ENCODE measurements around the gene LMF2. TPM values are rescaled to one million over a fixed set of nuclear protein-coding genes. Genes with fewer than 3 reads are reported as not detected.
"Not testable (repeated sequence)": the region's sequence is repeated elsewhere in the genome, so short reads cannot be mapped to it uniquely, and the experiment has no call there.

Gene LMF2
- total and polyA plus RNA-seq, 2 of the 4 experiments (the other 2 are of a cell fraction): 16.8 to 82.6 TPM

DNA sequence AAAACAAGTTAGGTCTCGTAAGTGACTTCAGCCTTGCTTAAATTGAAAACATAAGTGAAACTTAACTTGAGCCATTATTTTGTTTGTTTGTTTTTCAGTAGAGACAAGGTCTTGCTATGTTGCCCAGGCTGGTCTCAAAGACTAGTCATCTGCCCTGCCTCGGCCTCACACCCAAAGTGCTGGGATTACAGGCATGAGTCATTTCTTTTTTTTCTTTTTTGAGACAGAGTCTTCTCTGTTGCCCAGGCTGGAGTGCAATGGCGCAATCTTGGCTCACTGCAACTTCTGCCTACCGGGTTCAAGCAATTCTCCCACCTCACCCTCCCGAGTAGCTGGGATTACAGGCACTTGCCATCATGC lies 34.1 kb upstream of the LMF2 start:
- H4K8ac ChIP-seq (ENCODE audit: low read depth in 2 of 2, low read length in 2 of 2); POLR2A ChIA-PET (ENCODE audit: unreplicated experiment); H2BK120ac ChIP-seq (ENCODE audit: low read depth, low read length); H2AFZ ChIP-seq (replicated peaks; ENCODE audit: low read length, poor library complexity); dilution Hi-C loops (cut with HindIII; ENCODE audit: low sequenced_read_pairs, unreplicated experiment); H3K27ac ChIP-seq (ENCODE audit: insufficient read depth, low read length); H2BK20ac ChIP-seq (ENCODE audit: low read depth, low read length); H3K14ac ChIP-seq (replicated peaks; ENCODE audit: low read depth, low read length); H3K23ac ChIP-seq (ENCODE audit: low read depth, low read length); BruUV-seq (replicated peaks); H3K4ac ChIP-seq (ENCODE audit: low read depth, low read length); H3K9me1 ChIP-seq (ENCODE audit: insufficient read depth, low read length); H3K4me3 ChIP-seq (ENCODE audit: insufficient read depth, low read depth, low read length); H3K36me3 ChIP-seq (ENCODE audit: control insufficient read depth, insufficient read depth, low read length); H3K4me2 ChIP-seq (ENCODE audit: low read depth, low read length); in situ Hi-C loops (cut with MboI; ENCODE audit: low sequenced_read_pairs); H4K20me1 ChIP-seq (ENCODE audit: insufficient read depth, low read length); H3K18ac ChIP-seq (ENCODE audit: low read depth, low read length); H3K9me3 ChIP-seq (ENCODE audit: control insufficient read depth, insufficient read depth, low read length); H4K5ac ChIP-seq (ENCODE audit: low read depth, low read length); H4K91ac ChIP-seq (ENCODE audit: insufficient read depth, low read depth, low read length); intact Hi-C loops (cut with micrococcal nuclease); H3K79me1 ChIP-seq (ENCODE audit: low read depth in 1 of 2, low read length in 2 of 2); H2BK15ac ChIP-seq (ENCODE audit: low read depth, low read length); H2AK9ac ChIP-seq (replicated peaks; ENCODE audit: low read depth, low read length, poor library complexity); H2BK5ac ChIP-seq (ENCODE audit: low read depth, low read length, poor library complexity, severe bottlenecking); H3K56ac ChIP-seq (ENCODE audit: extremely low read depth, insufficient read depth, low read length); H3K9ac ChIP-seq (ENCODE audit: low read depth, low read length); H2AK5ac ChIP-seq (ENCODE audit: low read depth, low read length): not testable (repeated sequence)
- no CpG with 5 or more reads among the region's 5 CpGs for WGBS, 2 experiments (ENCODE audit: extremely low coverage in 2 of 2, insufficient read length in 1 of 2)
- CTCF ChIA-PET: interaction anchor here (0.9 kb wide), 1 partner anchor 14 kb away, joined by 3 read pairs; no protein-coding TSS in a partner anchor
- DNase-seq (peak; percentile 87), ATAC-seq (ENCODE audit: low read depth) (peak; percentile 51)
- Histone ChIP-seq H3K4me1 (ENCODE audit: control insufficient read depth, insufficient read depth, low read length) (peaks cover 12% of the 10 kb centered on the region), H3K27me3 (ENCODE audit: control insufficient read depth, insufficient read depth, low read length) (peaks cover 20% of the 10 kb centered on the region)
- TF ChIP-seq RCOR1 (IDR thresholded peaks at IDR 0.05; ENCODE audit: insufficient replicate concordance, low read length) (peak; percentile 52), CEBPB (IDR thresholded peaks at IDR 0.05; ENCODE audit: low read depth, low read length) (peak; percentile 89), FOS (IDR thresholded peaks at IDR 0.05; ENCODE audit: low read depth, low read length) (peak; percentile 79; the same call in 1 of the 2 replicates)

Measured in IMR-90 (cell line).